Mesothelial cell of epicardium (in vitro differentiated cells): Measurements from ENCODE around the gene METTL17. TPM values are rescaled to one million over a fixed set of nuclear protein-coding genes. Genes with fewer than 3 reads are reported as not detected.
"Not testable (repeated sequence)": the region's sequence is repeated elsewhere in the genome, so short reads cannot be mapped to it uniquely, and the experiment has no call there.

Experiments used
- DNase-seq, 2 experiments: peaks; one replicate each; pipeline ENCODE4 v3.0.0; 2021; ENCODE audit warnings: low spot score in 2 of 2; ENCODE audit not compliant: unreplicated experiment in 2 of 2
- H3K27ac Mint-ChIP-seq: 2 replicates; pipeline ENCODE4 v1.8.0; 2021; ENCODE audit warnings: mixed read lengths
- H3K27me3 Mint-ChIP-seq: 2 replicates; pipeline ENCODE4 v1.8.0; 2021; ENCODE audit warnings: low read depth, mixed read lengths
- H3K36me3 Mint-ChIP-seq: 2 replicates; pipeline ENCODE4 v1.8.0; 2021; ENCODE audit warnings: mixed read lengths
- H3K4me1 Mint-ChIP-seq: 2 replicates; pipeline ENCODE4 v1.8.0; 2021; ENCODE audit warnings: mixed read lengths
- H3K4me3 Mint-ChIP-seq: 2 replicates; pipeline ENCODE4 v1.8.0; 2021; ENCODE audit warnings: mild to moderate bottlenecking, moderate library complexity, mixed read lengths
- H3K9me3 Mint-ChIP-seq: 2 replicates; pipeline ENCODE4 v1.8.0; 2021; ENCODE audit warnings: mixed read lengths
- CTCF ChIP-seq: fragments of 200-600 bp; sonication (generic); IDR thresholded peaks from one replicate; pipeline ENCODE4 v1.5.0; 2021; ENCODE audit warnings: antibody characterized with exemption; ENCODE audit not compliant: unreplicated experiment
- total RNA-seq: library from RNA; stranded (reverse); gene quantifications from 3 replicates; pipeline ENCODE4 v1.2.1, GENCODE V29; 2021

The METTL17 gene
- 72.4 to 78.7 TPM (median 73.4 TPM) in 3 replicates for total RNA-seq

- Mint-ChIP-seq H3K27ac (peak within 1 kb of the TSS; percentile 98), H3K27me3 (no peaks in the 10 kb centered on the region), H3K4me1 (peaks cover 20% of the 10 kb centered on the region), H3K36me3 (peaks cover 21% of the 10 kb centered on the region), H3K9me3 (no peaks in the 10 kb centered on the region), H3K4me3 (peak within 1 kb of the TSS; percentile 93)
- TF ChIP-seq CTCF: no peak
- DNase-seq: peak; percentile 68 to 84
Observed at GRCh38 chr14:20989787-20990600, at the start of gene METTL17. Gene METTL17, plus strand, starts transcription at chr14:20989980. Its CDS starts 23 bp downstream, at chr14:20990003.

- not testable (repeated sequence) for H3K36me3 Mint-ChIP-seq, H3K9me3 Mint-ChIP-seq, H3K27me3 Mint-ChIP-seq, H3K4me1 Mint-ChIP-seq, H3K4me3 Mint-ChIP-seq, DNase-seq, H3K27ac Mint-ChIP-seq
Observed at GRCh38 chr14:20945146-20945545, 44.6 kb upstream of the METTL17 start.

GRCh38 chr14:20946707-20947106 lies 43.1 kb upstream of the METTL17 start:
- not testable (repeated sequence) for H3K27me3 Mint-ChIP-seq, DNase-seq, H3K27ac Mint-ChIP-seq, H3K9me3 Mint-ChIP-seq, H3K4me1 Mint-ChIP-seq, H3K4me3 Mint-ChIP-seq, H3K36me3 Mint-ChIP-seq

GRCh38 chr14:20954736-20955537 lies 34.8 kb upstream of the METTL17 start, which contains the start of gene RNASE2:
Gene RNASE2, plus strand, starts transcription at chr14:20955487. Its CDS starts 285 bp downstream, at chr14:20955772.
- H3K9me3 Mint-ChIP-seq, H3K27ac Mint-ChIP-seq, H3K36me3 Mint-ChIP-seq, H3K27me3 Mint-ChIP-seq, H3K4me1 Mint-ChIP-seq, DNase-seq, H3K4me3 Mint-ChIP-seq: not testable (repeated sequence)

- H3K27ac Mint-ChIP-seq, DNase-seq, H3K9me3 Mint-ChIP-seq, H3K4me3 Mint-ChIP-seq, H3K4me1 Mint-ChIP-seq, H3K27me3 Mint-ChIP-seq, H3K36me3 Mint-ChIP-seq: not testable (repeated sequence)
Observed at GRCh38 chr14:20955538-20955873, 34.3 kb upstream of the METTL17 start.

GRCh38 chr14:20956376-20956976 lies 33.3 kb upstream of the METTL17 start:
- Mint-ChIP-seq H3K4me1 (peaks cover 7% of the 10 kb centered on the region), H3K4me3 (no peak overlapping the region), H3K9me3 (no peaks in the 10 kb centered on the region), H3K27ac (no peak overlapping the region), H3K27me3 (no peaks in the 10 kb centered on the region), H3K36me3 (peaks cover 3% of the 10 kb centered on the region)
- no peak for DNase-seq
- no peak for TF ChIP-seq CTCF

- not testable (repeated sequence) for H3K36me3 Mint-ChIP-seq, H3K9me3 Mint-ChIP-seq, H3K4me3 Mint-ChIP-seq, H3K27me3 Mint-ChIP-seq, H3K27ac Mint-ChIP-seq, DNase-seq
- peaks cover 10% of the 10 kb centered on the region for H3K4me1 Mint-ChIP-seq
Observed at GRCh38 chr14:20958946-20959345, 30.8 kb upstream of the METTL17 start.

GRCh38 chr14:20969336-20969735 lies 20.4 kb upstream of the METTL17 start:
- Mint-ChIP-seq H3K4me1 (peaks cover 23% of the 10 kb centered on the region), H3K4me3 (no peak overlapping the region), H3K27me3 (no peaks in the 10 kb centered on the region), H3K9me3 (no peaks in the 10 kb centered on the region), H3K27ac (no peak overlapping the region), H3K36me3 (no peaks in the 10 kb centered on the region)
- no peak for TF ChIP-seq CTCF
- DNase-seq: no peak
